Activated CD4-positive, alpha-beta T cell treated with anti-CD3 and anti-CD28 coated beads, Interleukin-2, amount 50 U/mL, for 24 hours (primary cell): Measurements from ENCODE around the gene IL5.
"Not testable (repeated sequence)": the region's sequence is repeated elsewhere in the genome, so short reads cannot be mapped to it uniquely, and the experiment has no call there.

Experiments
- DNase-seq, 2 donors: peaks; one replicate each; pipeline ENCODE4 v3.0.0-alpha.2; 2020; ENCODE audit warnings: low read depth in 1 of 2, low spot score in 1 of 2

IL5 gene

DNA sequence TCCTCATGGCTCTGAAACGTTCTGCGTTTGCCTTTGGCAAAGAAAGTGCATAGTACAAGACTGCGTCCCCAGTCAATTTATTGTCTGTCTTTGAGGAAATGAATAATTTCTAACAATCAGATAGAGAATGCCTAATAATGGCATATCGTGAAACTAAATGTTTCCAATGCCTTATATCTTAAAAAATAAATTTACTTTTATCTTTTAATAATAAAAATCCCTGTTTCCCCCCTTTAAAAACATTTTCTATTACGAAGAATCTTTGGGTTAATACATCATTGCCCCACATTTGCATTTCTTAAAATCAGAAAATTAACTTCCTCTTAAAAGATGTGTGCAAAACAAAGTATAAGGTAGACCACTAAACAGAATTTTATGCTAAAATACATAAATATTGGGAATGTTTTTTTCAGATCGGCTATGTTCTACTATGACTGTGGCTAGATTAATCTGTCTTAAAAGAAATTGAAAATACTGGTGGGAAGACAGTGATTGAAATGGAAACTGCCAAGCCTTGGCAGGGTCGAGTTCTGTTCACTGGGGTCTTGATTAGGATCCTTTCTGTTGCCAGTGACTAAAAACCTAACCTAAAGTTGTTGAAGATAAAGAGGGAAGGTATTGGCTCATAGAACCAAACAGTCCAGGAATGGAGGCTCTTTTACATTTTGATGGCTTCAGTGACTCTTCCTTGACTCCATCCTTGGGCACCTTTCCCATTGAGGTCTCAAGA lies at the start of gene IL5:
Gene IL5, minus strand, starts transcription at position 51 of the 730 bp plus-strand sequence. Its CDS starts 44 bp downstream, at position 7.
- DNase-seq, result no peak

DNA sequence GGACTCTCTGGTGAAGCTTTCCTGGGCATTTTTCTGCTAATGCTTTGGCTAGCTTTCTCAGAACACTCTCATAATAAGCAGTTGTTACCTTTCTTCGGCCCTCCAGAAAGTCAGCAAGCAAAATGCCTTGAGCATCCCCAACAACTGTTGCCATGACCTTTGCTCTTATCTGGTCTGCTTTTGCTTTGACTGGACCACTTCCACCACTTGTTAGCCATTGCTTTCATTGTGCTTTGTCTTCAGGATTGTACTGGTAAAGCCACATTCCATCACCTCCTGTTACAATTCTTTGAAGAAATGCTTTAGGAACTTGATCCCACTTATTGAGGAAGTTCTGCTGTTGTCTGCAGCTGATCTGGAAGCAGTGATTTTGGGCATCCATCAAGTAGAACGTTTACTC lies 49.2 kb upstream of the IL5 start:
- DNase-seq, result no peak

DNA sequence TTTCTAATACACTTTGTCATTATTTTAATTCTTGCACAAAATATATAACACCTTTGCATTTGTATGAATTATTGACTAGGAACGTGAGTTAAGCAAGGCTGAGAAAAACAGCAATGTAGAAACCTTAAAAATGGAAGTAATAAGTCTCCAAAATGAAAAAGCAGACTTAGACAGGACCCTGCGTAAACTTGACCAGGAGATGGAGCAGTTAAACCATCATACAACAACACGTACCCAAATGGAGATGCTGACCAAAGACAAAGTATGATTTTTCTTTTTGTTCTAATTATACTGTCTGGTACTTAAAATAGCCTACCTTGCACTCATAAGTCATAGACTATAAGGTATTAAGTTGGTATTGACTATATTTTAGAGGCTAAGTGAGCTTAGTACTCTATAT lies 47.8 kb upstream of the IL5 start:
- no peak for DNase-seq

DNA sequence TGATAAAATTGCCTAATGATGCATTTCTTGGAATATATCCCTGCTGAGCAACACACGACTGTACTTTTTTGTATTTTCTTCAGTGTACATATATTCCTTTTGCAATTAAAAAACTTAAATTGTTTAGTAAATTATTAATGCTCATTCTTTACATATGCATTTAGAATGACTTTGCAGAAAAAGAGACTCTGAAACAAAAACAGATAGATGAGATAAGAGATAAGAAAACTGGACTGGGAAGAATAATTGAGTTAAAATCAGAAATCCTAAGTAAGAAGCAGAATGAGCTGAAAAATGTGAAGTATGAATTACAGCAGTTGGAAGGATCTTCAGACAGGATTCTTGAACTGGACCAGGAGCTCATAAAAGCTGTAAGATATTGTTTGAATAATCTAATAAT lies 46.1 kb upstream of the IL5 start:
- DNase-seq, result no peak

DNA sequence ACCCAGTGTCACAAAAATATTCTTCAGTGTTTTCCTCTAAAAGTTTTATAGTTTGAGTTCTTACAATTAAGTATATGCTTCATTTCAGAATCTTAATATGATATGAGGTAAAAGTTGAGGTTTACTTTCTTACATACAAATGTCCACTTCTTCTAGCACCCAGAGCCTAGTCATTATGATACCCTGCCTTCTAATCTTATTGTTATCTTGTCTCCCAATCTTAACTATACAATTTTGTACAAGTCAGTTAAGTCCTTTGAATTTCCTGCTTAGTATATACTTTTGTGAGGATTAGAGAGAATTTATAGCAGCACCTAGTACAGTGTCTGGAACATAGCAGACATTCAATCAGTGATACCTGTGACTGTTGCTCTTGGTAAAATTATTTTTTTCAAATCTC lies 42.7 kb upstream of the IL5 start:
- no peak for DNase-seq

DNA sequence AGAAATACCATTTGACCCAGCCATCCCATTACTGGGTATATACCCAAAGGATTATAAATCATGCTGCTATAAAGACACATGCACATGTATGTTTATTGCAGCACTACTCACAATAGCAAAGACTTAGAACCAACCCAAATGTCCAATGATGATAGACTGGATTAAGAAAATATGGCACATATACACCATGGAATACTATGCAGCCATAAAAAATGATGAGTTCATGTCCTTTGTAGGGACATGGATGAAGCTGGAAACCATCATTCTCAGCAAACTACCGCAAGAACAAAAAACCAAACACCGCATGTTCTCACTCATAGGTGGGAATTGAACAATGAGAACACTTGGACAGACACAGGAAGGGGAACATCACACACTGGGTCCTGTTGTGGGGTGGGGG lies 41.2 kb upstream of the IL5 start:
- DNase-seq, result not testable (repeated sequence)

DNA sequence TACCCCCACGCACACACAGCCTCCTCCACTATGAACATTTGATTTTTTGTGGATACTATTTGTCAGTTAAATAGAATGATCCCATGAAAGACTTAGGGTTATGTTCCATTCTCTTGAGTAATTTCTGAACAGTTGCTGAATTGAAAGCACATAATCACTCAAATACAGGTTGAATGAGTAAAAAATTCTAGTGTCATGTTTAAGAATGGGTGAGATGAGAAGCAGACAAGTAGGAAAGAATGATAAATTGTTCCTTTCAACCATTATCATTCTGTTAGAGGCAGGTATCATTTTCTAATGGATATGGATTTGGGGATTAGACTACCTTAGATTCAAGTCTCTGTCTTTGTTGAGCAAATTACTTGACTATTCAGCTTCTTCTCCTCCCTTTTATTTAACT lies 32.8 kb upstream of the IL5 start:
- no peak for DNase-seq

DNA sequence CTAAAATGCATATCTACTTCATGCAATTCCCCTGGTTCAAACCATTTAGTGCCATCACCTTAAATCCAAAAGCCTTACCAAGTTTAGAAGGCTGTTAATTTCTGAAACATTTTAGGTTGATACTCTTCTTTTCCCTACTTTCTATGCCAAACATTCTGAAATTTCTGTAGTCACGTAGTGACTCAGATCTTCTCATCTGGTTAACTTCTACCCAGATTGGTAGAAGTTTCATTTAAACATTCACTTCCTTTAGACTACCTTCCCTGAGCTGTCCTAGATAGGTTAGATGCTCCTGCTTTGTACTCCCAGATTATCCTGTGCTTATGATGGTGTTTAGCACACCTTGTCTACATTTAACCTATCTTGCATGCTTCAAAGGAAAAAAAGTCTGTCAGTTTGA lies 23.3 kb upstream of the IL5 start:
- no peak for DNase-seq

DNA sequence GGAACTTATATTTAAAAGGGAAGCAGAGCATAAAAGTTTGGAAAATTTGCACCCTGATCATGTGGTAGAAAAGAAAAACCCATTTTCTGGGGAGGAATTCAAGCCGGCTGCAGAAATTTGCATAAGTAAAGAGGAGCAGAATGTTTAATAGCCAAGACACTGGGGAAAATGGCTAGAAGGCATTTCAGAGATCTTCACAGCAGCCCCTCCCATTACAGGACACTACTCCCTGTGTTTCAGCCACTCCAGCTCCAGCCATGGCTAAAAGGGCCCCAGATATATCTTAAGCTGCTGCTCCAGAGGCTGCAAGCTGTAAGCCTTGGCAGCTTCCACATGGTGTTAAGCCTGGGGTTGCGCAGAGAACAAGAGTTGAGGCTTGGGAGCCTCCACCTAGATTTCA lies 21.2 kb upstream of the IL5 start:
- not testable (repeated sequence) for DNase-seq

DNA sequence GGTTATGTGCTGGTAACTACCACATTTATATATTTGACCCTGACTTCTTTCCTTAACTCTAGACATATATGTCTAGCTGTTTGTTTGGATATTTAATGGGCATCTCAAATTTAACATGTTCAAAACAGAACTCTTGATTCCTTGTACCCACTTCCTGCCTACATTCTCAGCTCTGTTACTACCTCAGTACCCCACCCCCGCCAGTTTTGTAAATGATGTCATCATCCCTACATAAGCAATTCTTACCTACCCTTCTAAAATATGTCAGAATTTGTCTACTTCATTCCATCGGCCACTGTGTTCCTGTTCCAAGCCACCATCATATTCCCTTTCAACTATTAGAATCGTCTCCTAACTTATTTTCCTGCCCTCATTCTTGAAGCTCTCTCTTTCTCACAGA lies 18.3 kb upstream of the IL5 start:
- no peak for DNase-seq

DNA sequence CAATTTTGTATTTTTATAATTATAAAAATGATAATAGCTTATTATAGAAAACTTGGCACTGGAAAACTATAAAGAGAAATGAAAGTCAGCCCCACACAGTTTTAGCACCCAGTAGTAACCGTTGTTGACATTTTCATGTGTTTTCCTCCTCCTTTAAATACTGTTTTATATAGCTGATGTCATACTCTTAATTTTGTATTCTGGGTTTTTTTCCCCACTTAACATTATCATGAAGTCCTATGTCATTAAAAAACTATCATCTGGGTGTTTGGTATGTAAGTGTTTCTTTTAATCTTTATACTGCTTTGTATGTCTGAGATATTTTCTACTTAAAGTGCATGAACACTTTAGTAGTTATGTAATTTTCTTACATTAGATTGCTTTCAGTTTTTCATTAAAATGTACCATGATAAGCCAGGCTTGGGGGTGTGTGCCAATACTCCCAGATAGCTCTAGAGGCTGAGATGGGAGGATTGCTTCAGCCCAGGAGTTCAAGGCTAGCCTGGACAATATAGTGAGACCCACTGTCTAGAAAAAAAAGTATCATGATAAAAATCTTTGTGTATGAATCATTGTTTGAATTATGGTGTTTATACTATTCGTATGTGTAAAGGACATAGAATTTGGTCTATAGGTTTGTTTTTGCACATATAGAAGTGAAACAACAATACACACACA lies 16.2 kb upstream of the IL5 start:
- no peak for DNase-seq

DNA sequence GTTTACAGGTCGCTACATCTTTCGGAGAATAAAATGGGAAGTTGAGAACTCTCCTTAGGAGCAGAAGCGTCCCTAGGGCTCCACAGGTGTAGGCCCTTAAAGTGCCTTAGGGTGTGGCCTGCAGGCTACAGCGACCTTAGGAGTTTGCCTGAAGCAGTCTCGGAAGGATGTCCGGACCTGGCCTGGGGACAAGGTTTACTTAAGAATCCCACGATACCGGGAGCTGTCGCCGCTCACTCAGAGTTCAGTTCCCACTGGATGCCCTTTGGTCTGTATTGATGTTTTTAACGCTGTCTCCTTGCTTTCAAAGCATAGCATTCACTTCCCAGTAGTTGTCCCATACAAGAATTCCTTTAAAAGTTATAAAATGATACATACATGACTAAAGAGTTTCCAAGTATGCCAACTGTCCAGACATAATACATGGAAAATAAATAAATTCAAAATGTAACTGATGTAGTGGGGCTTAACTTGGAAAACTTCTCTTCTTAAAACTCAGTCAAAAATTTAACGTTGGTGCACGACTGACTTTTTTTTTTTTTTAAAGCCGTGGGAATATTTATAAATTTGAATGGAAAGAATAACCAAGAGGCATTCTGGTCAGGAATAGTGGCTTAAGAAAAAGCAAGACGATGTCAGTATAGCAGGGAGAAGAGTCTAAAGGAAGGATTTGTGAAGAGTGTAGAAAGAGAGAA lies 14.3 kb upstream of the IL5 start:
- peak; percentile 11 to 13 for DNase-seq

DNA sequence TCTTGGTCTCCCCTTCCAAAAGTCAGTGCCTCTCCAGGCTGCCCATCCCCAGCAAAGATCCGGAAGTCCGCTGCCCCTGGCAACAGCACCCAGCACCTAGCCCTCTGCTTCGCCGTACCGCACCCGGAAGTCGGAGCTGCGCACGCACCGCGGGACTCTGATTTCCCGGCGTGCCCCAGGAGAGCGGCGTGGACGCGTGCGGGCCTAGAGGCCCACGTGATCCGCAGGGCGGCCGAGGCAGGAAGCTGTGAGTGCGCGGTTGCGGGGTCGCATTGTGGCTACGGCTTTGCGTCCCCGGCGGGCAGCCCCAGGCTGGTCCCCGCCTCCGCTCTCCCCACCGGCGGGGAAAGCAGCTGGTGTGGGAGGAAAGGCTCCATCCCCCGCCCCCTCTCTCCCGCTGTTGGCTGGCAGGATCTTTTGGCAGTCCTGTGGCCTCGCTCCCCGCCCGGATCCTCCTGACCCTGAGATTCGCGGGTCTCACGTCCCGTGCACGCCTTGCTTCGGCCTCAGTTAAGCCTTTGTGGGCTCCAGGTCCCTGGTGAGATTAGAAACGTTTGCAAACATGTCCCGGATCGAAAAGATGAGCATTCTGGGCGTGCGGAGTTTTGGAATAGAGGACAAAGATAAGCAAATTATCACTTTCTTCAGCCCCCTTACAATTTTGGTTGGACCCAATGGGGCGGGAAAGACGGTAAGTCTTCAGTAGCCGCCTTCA lies 13.6 kb upstream of the IL5 start, which contains the start of gene RAD50:
Gene RAD50, plus strand, starts transcription at position 215 of the 715 bp plus-strand sequence. Its CDS starts 348 bp downstream, at position 563.
- DNase-seq, result peak; percentile 84 to 90

DNA sequence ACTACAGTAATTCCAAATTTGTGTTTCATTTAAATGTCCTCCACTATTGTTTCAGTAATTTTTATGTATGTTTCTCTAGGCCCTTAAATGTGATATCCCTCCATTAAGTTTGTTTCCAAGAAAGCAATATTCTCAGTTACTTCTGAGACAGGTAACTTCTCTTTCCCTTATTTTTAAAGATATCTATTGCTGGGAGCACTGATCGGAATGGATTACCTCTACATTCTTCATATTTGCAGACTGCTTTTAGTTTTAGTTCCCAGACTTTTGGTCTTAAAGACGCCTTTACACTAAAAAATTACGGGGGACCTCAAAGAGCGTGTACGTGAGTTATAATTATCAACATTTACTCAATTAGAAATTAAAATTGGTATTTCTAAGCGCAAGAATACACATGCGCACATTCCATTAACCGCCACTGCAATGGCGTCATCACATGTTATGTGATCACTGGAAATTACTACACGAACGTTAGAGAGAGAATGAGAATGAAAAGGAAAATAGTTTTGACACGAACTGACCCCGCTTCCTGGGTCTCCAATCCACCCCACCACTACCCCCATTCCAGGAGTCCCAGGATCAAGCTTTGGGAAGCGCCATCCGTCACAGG lies 12.9 kb upstream of the IL5 start:
- DNase-seq, result no peak

DNA sequence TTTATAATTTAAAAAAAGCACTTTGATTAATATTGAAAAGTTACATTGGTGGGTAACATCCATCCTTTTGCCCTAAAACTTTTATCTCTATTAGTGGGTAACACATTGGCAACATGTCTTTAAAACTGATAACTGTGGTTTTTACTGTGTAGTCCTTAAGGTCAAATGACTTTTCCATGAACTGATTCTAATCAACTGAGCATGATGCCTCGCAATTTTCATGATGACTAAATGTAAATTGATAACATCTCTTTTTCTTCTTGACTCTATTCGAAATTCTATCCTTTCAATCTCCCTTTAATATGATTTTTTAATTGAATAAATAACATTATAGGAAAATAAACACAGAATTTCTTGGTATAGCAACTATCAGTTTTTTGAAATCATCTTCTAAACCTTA lies 6.3 kb upstream of the IL5 start:
- DNase-seq, result no peak

DNA sequence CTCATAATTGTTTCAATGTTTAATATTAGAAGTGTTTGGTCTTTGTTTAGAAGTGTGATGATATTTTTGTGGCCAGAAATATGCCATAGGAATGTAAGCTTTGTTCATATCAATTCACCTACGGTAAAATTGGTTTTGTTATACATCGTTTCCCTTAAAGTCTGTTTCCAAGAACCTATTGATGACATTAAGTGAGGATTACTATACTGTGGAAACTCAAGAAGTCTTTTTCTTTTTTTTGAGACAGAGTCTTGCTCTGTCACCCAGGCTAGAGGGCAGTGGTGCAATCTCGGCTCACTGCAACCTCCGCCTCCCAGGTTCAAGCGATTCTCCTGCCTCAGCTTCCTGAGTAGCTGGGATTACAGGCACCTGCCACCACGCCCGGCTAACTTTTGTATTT lies 5.5 kb upstream of the IL5 start:
- not testable (repeated sequence) for DNase-seq

DNA sequence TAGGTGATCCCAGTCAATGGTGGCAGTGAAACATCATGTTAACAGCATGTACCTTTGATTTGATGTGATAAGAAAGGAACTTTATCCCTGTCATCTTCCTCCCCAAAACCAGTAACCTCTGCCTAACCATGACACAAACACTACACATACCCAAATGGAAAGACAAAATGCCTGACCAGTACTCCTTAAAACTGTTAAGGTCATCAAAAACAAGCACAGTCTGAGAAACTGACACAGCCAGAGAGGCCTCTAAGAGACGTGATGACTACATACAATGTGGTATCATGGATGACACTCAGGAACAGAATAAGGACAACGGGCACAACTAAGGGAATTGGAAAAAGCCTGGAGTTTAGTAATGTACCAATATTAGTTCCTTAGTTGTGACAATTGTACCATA lies 3.9 kb upstream of the IL5 start:
- no peak for DNase-seq

DNA sequence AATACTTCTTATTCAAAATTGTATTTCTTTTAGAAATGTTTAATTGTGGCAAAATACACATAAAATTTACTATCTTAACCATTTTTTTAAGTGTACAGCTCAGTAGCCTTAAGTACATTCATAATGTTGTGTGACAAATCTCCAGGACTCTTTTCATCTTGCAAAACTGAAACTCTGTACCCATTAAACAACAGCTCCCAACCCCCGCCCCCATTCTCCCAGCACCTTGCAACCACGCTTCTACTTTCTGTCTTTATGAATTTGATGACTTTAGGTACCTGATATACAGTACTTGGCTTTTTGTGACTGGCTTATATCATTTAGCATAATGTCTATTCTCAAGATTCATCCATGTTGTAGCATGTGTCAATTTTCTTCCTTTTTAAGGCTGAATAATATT lies 2.8 kb upstream of the IL5 start:
- no peak for DNase-seq

DNA sequence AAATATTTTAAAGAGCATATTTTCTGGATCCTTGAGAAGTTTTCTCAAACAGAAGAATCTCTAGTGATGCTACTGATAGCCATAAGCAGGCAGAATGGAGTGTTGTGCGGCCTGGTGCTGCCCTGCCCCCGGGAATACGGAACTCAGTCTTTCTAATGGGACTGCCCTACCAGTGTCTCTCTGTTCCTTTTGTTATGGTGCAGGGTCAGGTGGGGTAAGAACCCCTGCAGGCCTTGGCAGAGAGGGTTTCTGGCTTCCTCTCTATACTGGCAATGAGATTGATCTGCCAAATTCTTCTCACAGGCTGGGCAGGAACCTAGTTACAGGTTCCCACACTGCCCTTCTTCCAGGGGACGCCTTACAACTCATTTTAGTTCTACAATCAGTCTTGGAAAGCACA lies 2.6 kb downstream of the IL5 start:
- no peak for DNase-seq

DNA sequence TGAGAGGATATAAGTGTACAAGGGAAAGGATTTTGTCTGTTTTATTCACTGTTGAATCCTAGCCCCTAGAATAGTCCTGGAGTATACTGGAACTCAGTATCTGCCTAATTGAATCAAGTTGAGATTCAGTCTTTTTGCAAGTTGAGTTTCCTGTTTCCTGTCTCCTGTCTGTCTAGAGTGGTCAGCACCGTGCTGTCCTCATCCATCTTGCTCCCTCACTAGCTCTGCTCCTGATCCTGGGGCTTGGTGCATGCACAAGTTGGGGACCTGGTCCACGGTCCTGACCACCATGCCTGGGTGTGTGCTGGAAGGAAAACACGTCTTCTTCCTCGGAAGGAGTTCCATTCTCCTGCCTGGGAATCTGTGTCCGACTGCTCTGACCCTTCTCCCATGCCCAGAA lies 3.2 kb downstream of the IL5 start:
- no peak for DNase-seq

DNA sequence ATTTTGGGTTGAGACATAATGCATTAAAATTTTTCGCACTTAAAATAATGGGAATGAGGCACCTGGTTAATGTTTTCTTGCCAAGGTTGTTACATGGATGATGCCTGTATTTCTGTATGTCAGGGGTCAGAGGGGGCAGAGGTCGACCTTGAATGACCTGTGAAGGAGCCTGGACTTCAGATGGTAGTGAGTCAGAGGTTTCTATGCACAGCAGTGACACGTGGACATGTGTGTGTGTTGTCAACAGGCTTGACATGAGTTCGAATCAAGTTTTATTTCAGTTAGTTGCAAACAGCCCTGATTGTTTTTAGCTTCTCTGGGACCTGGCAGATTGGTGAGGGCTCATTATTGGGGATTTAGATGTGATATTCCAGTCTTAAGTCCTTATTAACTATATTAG lies 3.6 kb downstream of the IL5 start:
- no peak for DNase-seq
